CD8-positive, alpha-beta memory T cell (primary cell): ENCODE results near the gene PFDN2. TPM values are rescaled to one million over a fixed set of nuclear protein-coding genes. Genes with fewer than 3 reads are reported as not detected.

Experiments
- CTCF ChIA-PET: fragments of 350-600 bp; sonication (Branson Sonifier 250); formaldehyde crosslinking; loops from one replicate; lab custom pipeline; 2021; ENCODE audit warnings: antibody characterized with exemption; lab: Charles Lee
- POLR2A ChIA-PET: fragments of 350-600 bp; sonication (Branson Sonifier 250); formaldehyde crosslinking; loops from one replicate; lab custom pipeline; 2021; ENCODE audit warnings: antibody characterized with exemption; lab: Charles Lee
- DNase-seq, 5 donors: peaks; one replicate each; pipeline versions ENCODE4 v3.0.0 to v3.0.0-alpha.2; 2020 to 2022; ENCODE audit warnings: mixed read lengths in 1 of 5
- H3K27ac ChIP-seq: one replicate; pipeline ENCODE4 v1.7.0; 2013; ENCODE audit warnings: low read depth, mild to moderate bottlenecking, low read length, moderate library complexity
- H3K27me3 ChIP-seq: 2 replicates; pipeline ENCODE4 v1.7.0; 2013; ENCODE audit warnings: low read length, mild to moderate bottlenecking; ENCODE audit not compliant: insufficient read depth, poor library complexity, severe bottlenecking
- H3K36me3 ChIP-seq: 2 replicates; pipeline ENCODE4 v1.7.0; 2013; ENCODE audit warnings: mild to moderate bottlenecking, low read length, moderate library complexity; ENCODE audit not compliant: insufficient read depth
- H3K4me1 ChIP-seq: 2 replicates; pipeline ENCODE4 v1.7.0; 2013; ENCODE audit warnings: mild to moderate bottlenecking, low read length, moderate library complexity; ENCODE audit not compliant: insufficient read depth
- H3K4me3 ChIP-seq: 2 replicates; pipeline ENCODE4 v1.7.0; 2013; ENCODE audit warnings: mild to moderate bottlenecking, low read length
- H3K9me3 ChIP-seq: 2 replicates; pipeline ENCODE4 v1.7.0; 2013; ENCODE audit warnings: mild to moderate bottlenecking, low read length
- H3K27ac Mint-ChIP-seq, 8 donors: one replicate each; pipeline ENCODE4 v1.8.0; 2020 to 2021; ENCODE audit warnings: mixed read lengths in 8 of 8, mild to moderate bottlenecking in 6 of 8, inconsistent platforms in 3 of 8, moderate library complexity in 3 of 8
- H3K27me3 Mint-ChIP-seq, 2 donors: one replicate each; pipeline ENCODE4 v1.8.0; 2020 to 2021; ENCODE audit warnings: mixed read lengths in 2 of 2, mild to moderate bottlenecking in 1 of 2, moderate library complexity in 1 of 2
- H3K36me3 Mint-ChIP-seq, 3 donors: one replicate each; pipeline ENCODE4 v1.8.0; 2020 to 2021; ENCODE audit warnings: mixed read lengths in 3 of 3, inconsistent platforms in 1 of 3, mild to moderate bottlenecking in 1 of 3
- H3K4me1 Mint-ChIP-seq, 3 donors: one replicate each; pipeline ENCODE4 v1.8.0; 2020 to 2021; ENCODE audit warnings: mixed read lengths in 3 of 3, inconsistent platforms in 1 of 3, mild to moderate bottlenecking in 1 of 3
- H3K4me3 Mint-ChIP-seq, 7 donors: one replicate each; pipeline ENCODE4 v1.8.0; 2020 to 2021; ENCODE audit warnings: mixed read lengths in 7 of 7, mild to moderate bottlenecking in 6 of 7, moderate library complexity in 4 of 7, inconsistent platforms in 2 of 7
- H3K9me3 Mint-ChIP-seq, 5 donors: one replicate each; pipeline ENCODE4 v1.8.0; 2020 to 2022; ENCODE audit warnings: mixed read lengths in 5 of 5, mild to moderate bottlenecking in 3 of 5, moderate library complexity in 2 of 5, inconsistent platforms in 1 of 5
- polyA plus RNA-seq: library from polyadenylated mRNA; unstranded; fragments of 300-500 nt; fragmentation: Illumina TruSeq; gene quantifications from one replicate; pipeline ENCODE4 v1.2.3, GENCODE V29; 2021
- total RNA-seq, 2 experiments: library from RNA; stranded (reverse); gene quantifications; one replicate each; pipeline ENCODE4 v1.2.3, GENCODE V29; 2021

Gene PFDN2
- total and polyA plus RNA-seq, 3 experiments from 2014 or later: 96.4 to 142 (median 133) TPM

DNA sequence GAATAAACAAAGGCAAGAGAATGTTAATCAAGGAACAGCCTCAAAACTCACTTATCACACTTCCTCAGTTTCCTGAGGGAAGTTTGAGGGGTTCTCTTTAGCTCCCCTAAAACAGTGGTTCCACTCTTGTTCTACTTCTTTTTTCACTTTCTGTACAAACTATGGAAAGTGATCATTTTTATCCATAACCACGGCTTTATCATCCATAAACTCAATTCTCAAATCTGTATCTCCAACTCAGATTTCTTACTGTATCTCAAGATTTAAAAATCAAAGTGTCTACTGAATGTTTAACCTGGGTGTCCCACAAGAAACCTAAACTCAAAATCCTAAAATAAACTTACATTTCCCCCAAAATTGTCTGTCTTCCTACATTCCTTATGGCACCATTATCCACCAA lies 3.9 kb downstream of the PFDN2 start:
- Mint-ChIP-seq H3K36me3 (peaks cover 0 to 37% (median 5%) of the 10 kb centered on the region in 3 donors), H3K4me3 (no peak overlapping the region), H3K9me3 (no peaks in the 10 kb centered on the region), H3K27me3 (no peaks in the 10 kb centered on the region), H3K27ac (peak overlapping the region in 7 of 8 donors; percentile 1 to 94 (median 29)), H3K4me1 (peaks cover 56 to 80% (median 69%) of the 10 kb centered on the region in 3 donors)
- ChIA-PET POLR2A (no interaction called here), CTCF (interaction anchor here (1.2 kb wide), 1 partner anchor 116 kb away, joined by 3 read pairs; no protein-coding TSS in a partner anchor)
- Histone ChIP-seq H3K36me3 (no peaks in the 10 kb centered on the region), H3K4me3 (no peak overlapping the region), H3K27ac (no peak overlapping the region), H3K9me3 (no peaks in the 10 kb centered on the region), H3K27me3 (no peaks in the 10 kb centered on the region), H3K4me1 (peaks cover 37% of the 10 kb centered on the region)
- DNase-seq: no peak

DNA sequence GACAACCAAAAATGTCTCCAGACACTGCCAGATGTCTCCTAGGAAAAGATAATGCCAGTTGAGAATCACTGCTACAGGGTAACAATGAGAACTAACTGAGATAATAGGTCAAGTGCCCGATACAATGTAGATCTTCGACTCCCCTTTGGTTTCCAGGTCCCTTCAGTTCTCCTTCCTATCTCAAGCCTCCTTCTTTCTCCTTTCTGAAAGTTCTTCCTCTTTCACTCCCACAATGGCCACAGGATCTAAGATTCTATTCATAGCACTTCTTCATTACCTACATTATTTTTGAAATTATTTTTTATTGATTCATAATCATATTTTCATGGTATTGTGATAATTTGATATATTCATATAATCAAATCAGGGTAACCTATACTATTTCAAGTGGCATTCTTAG lies 6.3 kb downstream of the PFDN2 start:
- no peaks in the 10 kb centered on the region for H3K9me3 Mint-ChIP-seq
- peak overlapping the region in 2 of 8 donors; percentile 42 to 48 for H3K27ac Mint-ChIP-seq
- peaks cover 0 to 33% (median 5%) of the 10 kb centered on the region in 3 donors for H3K36me3 Mint-ChIP-seq
- H3K27me3 ChIP-seq: no peaks in the 10 kb centered on the region
- no peak for DNase-seq
- H3K9me3 ChIP-seq: no peaks in the 10 kb centered on the region
- H3K4me3 Mint-ChIP-seq: no peak overlapping the region
- H3K27ac ChIP-seq: no peak overlapping the region
- no peaks in the 10 kb centered on the region for H3K36me3 ChIP-seq
- POLR2A ChIA-PET: interaction anchor here (0.5 kb wide), 1 partner anchor 54 kb away, joined by 3 read pairs; no protein-coding TSS in a partner anchor
- H3K4me1 Mint-ChIP-seq: peaks cover 43 to 63% (median 59%) of the 10 kb centered on the region in 3 donors
- H3K4me3 ChIP-seq: no peak overlapping the region
- CTCF ChIA-PET: interaction anchor here (1.5 kb wide), 1 partner anchor 14 kb away, joined by 5 read pairs; the partner anchor contains the start of gene KLHDC9
- H3K4me1 ChIP-seq: peaks cover 22% of the 10 kb centered on the region
- no peaks in the 10 kb centered on the region for H3K27me3 Mint-ChIP-seq

- Mint-ChIP-seq H3K27ac (no peak overlapping the region), H3K36me3 (peaks cover 0 to 35% (median 8%) of the 10 kb centered on the region in 3 donors), H3K4me1 (peaks cover 43 to 63% (median 59%) of the 10 kb centered on the region in 3 donors), H3K27me3 (no peaks in the 10 kb centered on the region), H3K4me3 (no peak overlapping the region), H3K9me3 (no peaks in the 10 kb centered on the region)
- no peak for DNase-seq
- Histone ChIP-seq H3K4me1 (peaks cover 18% of the 10 kb centered on the region), H3K36me3 (no peaks in the 10 kb centered on the region), H3K4me3 (no peak overlapping the region), H3K27me3 (no peaks in the 10 kb centered on the region), H3K9me3 (no peaks in the 10 kb centered on the region), H3K27ac (no peak overlapping the region)
- CTCF ChIA-PET: no interaction called here
- POLR2A ChIA-PET: interaction anchor here (0.5 kb wide), 1 partner anchor 55 kb away, joined by 3 read pairs; no protein-coding TSS in a partner anchor
Observed at GRCh38 chr1:161111117-161111516, 6.7 kb downstream of the PFDN2 start.

GRCh38 chr1:161106431-161106830 lies 11.4 kb downstream of the PFDN2 start:
- no peak overlapping the region for H3K4me3 ChIP-seq
- Mint-ChIP-seq H3K9me3 (no peaks in the 10 kb centered on the region), H3K27me3 (no peaks in the 10 kb centered on the region), H3K36me3 (peaks cover 0 to 39% (median 11%) of the 10 kb centered on the region in 3 donors), H3K4me3 (no peak overlapping the region), H3K27ac (peak overlapping the region in 3 of 8 donors; percentile 69 to 93 (median 70)), H3K4me1 (peaks cover 19 to 34% (median 31%) of the 10 kb centered on the region in 3 donors)
- H3K36me3 ChIP-seq: peaks cover 7% of the 10 kb centered on the region
- H3K27me3 ChIP-seq: no peaks in the 10 kb centered on the region
- no peaks in the 10 kb centered on the region for H3K4me1 ChIP-seq
- DNase-seq: no peak
- POLR2A ChIA-PET: no interaction called here
- H3K27ac ChIP-seq: no peak overlapping the region
- no peaks in the 10 kb centered on the region for H3K9me3 ChIP-seq
- CTCF ChIA-PET: interaction anchor here (2.2 kb wide), 1 partner anchor 9 kb away, joined by 12 read pairs; the partner anchor contains the start of gene KLHDC9

- H3K4me1 ChIP-seq: peaks cover 8% of the 10 kb centered on the region
- peak overlapping the region in 2 of 8 donors; percentile 39 to 97 for H3K27ac Mint-ChIP-seq
- H3K27me3 ChIP-seq: no peaks in the 10 kb centered on the region
- H3K36me3 Mint-ChIP-seq: peaks cover 0 to 41% (median 10%) of the 10 kb centered on the region in 3 donors
- H3K9me3 Mint-ChIP-seq: peaks cover 0 to 4% (median 3%) of the 10 kb centered on the region in 5 donors
- peaks cover 7% of the 10 kb centered on the region for H3K36me3 ChIP-seq
- ChIA-PET CTCF (interaction anchor here (0.7 to 6.2 kb wide), 4 partner anchors 17 to 103 kb away, joined by 3 to 94 read pairs (median 4); partner anchors contain the start of genes NIT1 and PFDN2), POLR2A (no interaction called here)
- no peaks in the 10 kb centered on the region for H3K9me3 ChIP-seq
- H3K4me3 ChIP-seq: no peak overlapping the region
- H3K4me3 Mint-ChIP-seq: peak overlapping the region in 2 of 7 donors; percentile 32 to 74
- no peak overlapping the region for H3K27ac ChIP-seq
- no peak for DNase-seq
- peaks cover 0 to 19% of the 10 kb centered on the region in 2 donors for H3K27me3 Mint-ChIP-seq
- peaks cover 24 to 33% (median 30%) of the 10 kb centered on the region in 3 donors for H3K4me1 Mint-ChIP-seq
Observed at GRCh38 chr1:161100556-161100955, 17.3 kb downstream of the PFDN2 start.

DNA sequence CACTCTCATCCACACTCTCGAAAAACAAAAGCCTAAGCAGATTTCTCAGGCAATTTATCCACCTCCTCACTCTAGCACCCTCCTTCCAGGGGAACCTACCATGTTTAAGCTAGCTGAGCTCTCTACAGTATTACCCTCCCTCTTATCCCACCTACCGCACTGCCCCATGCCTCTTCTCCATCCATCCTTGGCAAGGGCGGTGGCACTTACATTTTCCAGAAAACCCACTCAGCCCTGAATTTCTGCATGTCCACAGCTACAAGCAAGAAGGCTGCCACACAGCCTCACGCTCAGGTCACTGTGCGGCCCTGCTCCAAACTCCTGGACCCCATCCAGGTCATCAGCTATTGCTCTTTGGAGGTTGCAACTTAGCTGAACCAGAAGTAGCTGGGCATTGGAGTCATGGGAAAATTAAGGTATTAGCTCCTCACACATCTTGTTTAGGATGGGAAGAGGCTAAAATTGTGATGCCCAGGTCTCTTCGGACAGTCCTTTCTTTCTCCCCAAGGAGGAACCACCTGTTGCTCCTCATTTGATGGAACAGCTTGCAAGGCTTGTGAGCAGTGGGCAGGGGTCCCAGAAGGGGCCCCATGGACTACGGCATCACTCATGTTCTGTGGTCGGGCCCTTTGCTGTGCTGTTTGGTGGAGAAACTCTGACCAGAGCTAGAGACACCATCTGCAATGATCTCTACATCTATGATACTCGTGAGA lies 18.6 kb downstream of the PFDN2 start:
- Mint-ChIP-seq H3K36me3 (peaks cover 0 to 39% (median 7%) of the 10 kb centered on the region in 3 donors), H3K4me1 (peaks cover 20 to 29% (median 23%) of the 10 kb centered on the region in 3 donors), H3K27me3 (peaks cover 0 to 19% of the 10 kb centered on the region in 2 donors), H3K27ac (peak overlapping the region; percentile 34 to 97 (median 77)), H3K4me3 (peak overlapping the region; percentile 68 to 90 (median 77)), H3K9me3 (peaks cover 0 to 4% (median 3%) of the 10 kb centered on the region in 5 donors)
- Histone ChIP-seq H3K9me3 (no peaks in the 10 kb centered on the region), H3K4me3 (no peak overlapping the region), H3K4me1 (peaks cover 8% of the 10 kb centered on the region), H3K36me3 (peaks cover 7% of the 10 kb centered on the region), H3K27me3 (no peaks in the 10 kb centered on the region), H3K27ac (no peak overlapping the region)
- CTCF ChIA-PET: interaction anchor here (0.6 to 7.8 kb wide), 17 partner anchors 13 to 180 kb away, joined by 3 to 128 read pairs (median 6); partner anchors contain the start of genes ARHGAP30, NIT1, PFDN2 and TOMM40L
- POLR2A ChIA-PET: interaction anchor here (0.5 to 4.2 kb wide), 3 partner anchors 30 to 64 kb away, joined by 4 to 34 read pairs (median 31); partner anchors contain the start of genes ARHGAP30 and USF1
- DNase-seq: no peak

DNA sequence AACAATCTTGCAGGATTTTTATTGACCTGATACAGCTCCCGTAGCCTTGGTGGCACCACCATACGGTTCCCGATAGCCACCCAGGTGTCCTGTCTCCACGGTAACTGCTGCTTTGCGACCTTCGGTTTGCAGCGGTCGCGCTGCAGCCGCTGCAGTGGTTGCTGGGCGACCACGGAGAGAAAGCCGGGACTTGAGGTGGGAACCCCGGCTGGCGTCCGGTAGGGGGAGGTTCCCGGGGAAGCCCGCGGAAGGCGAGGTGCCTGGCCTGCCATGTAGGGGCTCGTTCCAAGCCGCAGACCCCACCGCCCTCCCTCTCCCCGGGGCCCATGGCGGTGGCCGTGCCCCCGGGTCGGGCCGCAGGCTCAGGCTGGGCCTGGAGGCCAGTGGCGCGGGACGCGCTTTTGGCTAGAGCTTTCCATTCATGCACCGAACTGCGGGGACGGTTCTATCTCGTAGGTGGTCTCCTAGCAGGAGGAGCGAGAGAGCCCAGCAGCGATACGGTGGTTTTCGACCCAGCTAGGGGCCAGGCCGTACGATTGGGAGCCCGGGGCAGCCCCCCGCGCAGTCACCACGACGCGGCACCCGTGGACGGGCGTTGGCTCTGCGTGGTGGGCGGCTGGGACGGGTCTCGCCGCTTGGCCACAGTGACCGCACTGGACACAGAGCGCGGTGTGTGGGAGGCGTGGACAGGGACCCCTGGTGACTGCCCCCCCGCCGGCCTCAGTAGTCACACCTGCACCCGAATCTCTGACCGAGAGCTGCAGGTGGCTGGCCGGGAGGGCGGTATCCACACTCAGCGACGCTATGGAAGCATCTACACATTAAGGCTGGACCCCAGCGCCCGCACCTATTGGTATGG lies 19.4 kb downstream of the PFDN2 start, which contains the start of gene KLHDC9:
Gene KLHDC9, plus strand, starts transcription at position 152 of the 859 bp plus-strand sequence. Its CDS starts 175 bp downstream, at position 327.
- Mint-ChIP-seq H3K4me1 (peaks cover 17 to 26% (median 19%) of the 10 kb centered on the region in 3 donors), H3K9me3 (peaks cover 0 to 4% (median 3%) of the 10 kb centered on the region in 5 donors), H3K27me3 (peaks cover 0 to 19% of the 10 kb centered on the region in 2 donors), H3K36me3 (peaks cover 0 to 36% (median 7%) of the 10 kb centered on the region in 3 donors), H3K4me3 (peak within 1 kb of the TSS; percentile 83 to 92 (median 86)), H3K27ac (peak within 1 kb of the TSS; percentile 77 to 99 (median 96))
- peaks cover 8% of the 10 kb centered on the region for H3K4me1 ChIP-seq
- no peaks in the 10 kb centered on the region for H3K27me3 ChIP-seq
- H3K4me3 ChIP-seq: peak within 1 kb of the TSS; percentile 85
- H3K9me3 ChIP-seq: no peaks in the 10 kb centered on the region
- ChIA-PET CTCF (interaction anchor here (0.6 to 7.8 kb wide), 39 partner anchors 8 to 325 kb away, joined by 3 to 128 read pairs (median 5); partner anchors contain the start of genes ARHGAP30, DEDD, F11R and NECTIN4), POLR2A (interaction anchor here (0.6 to 4.2 kb wide), 10 partner anchors 11 to 103 kb away, joined by 3 to 34 read pairs (median 4); partner anchors contain the start of genes ARHGAP30, NIT1, PFDN2 and TSTD1)
- H3K36me3 ChIP-seq: peaks cover 7% of the 10 kb centered on the region
- DNase-seq: peak; percentile 51 to 81 (median 64)
- H3K27ac ChIP-seq: peak within 1 kb of the TSS; percentile 32
